HCT116 (cell line): ENCODE data around the gene SOAT2. TPM values are rescaled to one million over a fixed set of nuclear protein-coding genes. Genes with fewer than 3 reads are reported as not detected.

Source experiments
- ATAC-seq: fragments of 200-7000 bp; cut with Tn5 transposase; 2 replicates; pipeline ENCODE4 v1.9.1; 2020; ENCODE audit warnings: mild to moderate bottlenecking, moderate library complexity
- BruUV-seq: library from RNA; stranded (reverse); fragments of 400-500 nt; replicated peaks from 2 replicates; lab custom pipeline; 2021; lab: Mats Ljungman, UMichigan
- CTCF ChIA-PET: fragments of 300-600 bp; sonication (Branson Sonifier 250); formaldehyde crosslinking; loops from one replicate; lab custom pipeline; 2021; ENCODE audit warnings: antibody characterized with exemption; lab: Charles Lee
- POLR2A ChIA-PET: fragments of 300-600, 350-600 bp; sonication (Branson Sonifier 250); formaldehyde crosslinking; loops from one replicate; lab custom pipeline; 2021; ENCODE audit warnings: antibody characterized with exemption; lab: Charles Lee
- RAD21 ChIA-PET, 2 experiments: fragments of 300-600 bp; sonication (Branson Sonifier 250); formaldehyde crosslinking; loops; one replicate each; lab custom pipeline; 2023; ENCODE audit warnings: low total read pairs in 2 of 2; ENCODE audit not compliant: uncharacterized antibody in 2 of 2, unreplicated experiment in 2 of 2, low non-redundant PET in 1 of 2; lab: Charles Lee
- DNase-seq: peaks from one replicate; pipeline ENCODE4 v3.0.0-alpha.2; 2010; ENCODE audit warnings: low read depth, low spot score
- H2AFZ ChIP-seq: fragments of 200-600 bp; shearing (Covaris generic), sonication (generic); 2 replicates; pipeline ENCODE4 v1.6.1; 2017; ENCODE audit warnings: low read depth, mixed run types, mixed read lengths, antibody characterized with exemption, low read length; ENCODE audit not compliant: poor library complexity, severe bottlenecking
- H3K27ac ChIP-seq: 2 replicates; pipeline ENCODE4 v1.5.1; 2012; ENCODE audit warnings: low read depth, low read length
- H3K27me3 ChIP-seq: fragments of 200-600 bp; sonication (generic); 2 replicates; pipeline ENCODE4 v1.6.1; 2016; ENCODE audit warnings: mixed run types, low read length, mixed read lengths; ENCODE audit not compliant: insufficient read depth
- H3K36me3 ChIP-seq, 2 experiments: fragments of 200-500 bp in 1 of 2; fragments of 200-600 bp in 1 of 2; sonication (Bioruptor generic) in 1 of 2; sonication (generic) in 1 of 2; 2 replicates each; pipeline versions ENCODE4 v1.5.1 to v1.6.1; 2014 to 2016; ENCODE audit warnings: low read length in 2 of 2, inconsistent platforms in 1 of 2, mixed read lengths in 1 of 2, mixed run types in 1 of 2; ENCODE audit not compliant: insufficient read depth in 2 of 2, control insufficient read depth in 1 of 2
- H3K4me1 ChIP-seq, 2 experiments: fragments of 200-600 bp in 1 of 2; sonication (generic) in 1 of 2; 2 replicates each; pipeline versions ENCODE4 v1.5.1 to v1.6.1; 2012 to 2017; ENCODE audit warnings: low read length in 2 of 2, inconsistent platforms in 1 of 2, mild to moderate bottlenecking in 1 of 2, mixed read lengths in 1 of 2, mixed run types in 1 of 2, moderate library complexity in 1 of 2; ENCODE audit not compliant: insufficient read depth in 2 of 2, control insufficient read depth in 1 of 2
- H3K4me2 ChIP-seq: fragments of 200-600 bp; sonication (generic); 2 replicates; pipeline ENCODE4 v1.6.1; 2017; ENCODE audit warnings: mixed run types, low read length, mixed read lengths
- H3K4me3 ChIP-seq, 2 experiments: fragments of 200-600 bp in 1 of 2; sonication (generic) in 1 of 2; replicated peaks in 1 of 2; 2 replicates each; pipeline ENCODE4 v1.5.1; 2011 to 2016; ENCODE audit warnings: low read length in 2 of 2, control low read depth in 1 of 2, low read depth in 1 of 2, mild to moderate bottlenecking in 1 of 2, mixed read lengths in 1 of 2, mixed run types in 1 of 2
- H3K79me2 ChIP-seq: fragments of 200-600 bp; sonication (generic); 2 replicates; pipeline ENCODE4 v1.6.1; 2017; ENCODE audit warnings: mild to moderate bottlenecking, mixed run types, low read length, moderate library complexity, mixed read lengths; ENCODE audit not compliant: insufficient read depth
- H3K9ac ChIP-seq: fragments of 200-600 bp; sonication (generic); 2 replicates; pipeline ENCODE4 v1.6.1; 2016; ENCODE audit warnings: low read length, mixed read lengths
- H3K9me2 ChIP-seq: fragments of 200-600 bp; sonication (generic), shearing (Covaris generic); 2 replicates; pipeline ENCODE4 v1.6.1; 2017; ENCODE audit warnings: mixed run types, mild to moderate bottlenecking, moderate library complexity; ENCODE audit not compliant: insufficient read depth
- H3K9me3 ChIP-seq, 2 experiments: fragments of 200-500 bp in 1 of 2; fragments of 200-600 bp in 1 of 2; sonication (Bioruptor generic) in 1 of 2; sonication (generic) in 1 of 2; 2 replicates each; pipeline ENCODE4 v1.6.1; 2014 to 2017; ENCODE audit warnings: low read length in 2 of 2, mixed read lengths in 2 of 2, inconsistent platforms in 1 of 2, low read depth in 1 of 2, mild to moderate bottlenecking in 1 of 2, mixed run types in 1 of 2, moderate library complexity in 1 of 2; ENCODE audit not compliant: control insufficient read depth in 1 of 2, insufficient read depth in 1 of 2
- H4K20me1 ChIP-seq: fragments of 200-600 bp; sonication (generic), shearing (Covaris generic); 2 replicates; pipeline ENCODE4 v1.6.1; 2017; ENCODE audit warnings: mixed run types, mild to moderate bottlenecking, moderate library complexity; ENCODE audit not compliant: insufficient read depth
- CBX3 ChIP-seq: IDR thresholded peaks from 2 replicates; pipeline ENCODE4 v1.6.1; 2012; ENCODE audit warnings: low read depth
- CEBPB ChIP-seq: IDR thresholded peaks from 2 replicates; pipeline ENCODE4 v1.6.1; 2012; ENCODE audit warnings: low read depth
- EGR1 ChIP-seq: IDR thresholded peaks from 2 replicates; pipeline ENCODE4 v1.6.1; 2012; ENCODE audit warnings: low read depth
- ELF1 ChIP-seq: IDR thresholded peaks from 2 replicates; pipeline ENCODE4 v1.6.1; 2012; ENCODE audit warnings: low read depth, borderline replicate concordance
- EZH2phosphoT487 ChIP-seq: fragments of 200-600 bp; IDR thresholded peaks from 2 replicates; pipeline ENCODE4 v1.6.1; 2018; ENCODE audit warnings: antibody characterized with exemption, borderline replicate concordance
- JUND ChIP-seq: IDR thresholded peaks from 2 replicates; pipeline ENCODE4 v1.6.1; 2012
- SP1 ChIP-seq: IDR thresholded peaks from 2 replicates; pipeline ENCODE4 v1.6.1; 2012; ENCODE audit warnings: low read depth
- SRF ChIP-seq: IDR thresholded peaks from 2 replicates; pipeline ENCODE4 v1.6.1; 2012; ENCODE audit warnings: low read depth
- YY1 ChIP-seq: IDR thresholded peaks from 2 replicates; pipeline ENCODE4 v1.6.1; 2011; ENCODE audit warnings: low read length, low read depth, moderate library complexity, mild to moderate bottlenecking; ENCODE audit not compliant: insufficient replicate concordance; ENCODE audit errors: extremely low read depth
- ZFX ChIP-seq: fragments of 450-650 bp; IDR thresholded peaks from 2 replicates; pipeline ENCODE4 v1.6.1; 2017
- intact Hi-C: fragments of 100-400 bp; cut with micrococcal nuclease; formaldehyde crosslinking; loops from 2 replicates; pipeline ENCODE4 v1.10.0; 2022
- total RNA-seq: library from RNA; stranded (reverse); gene quantifications from one replicate; pipeline ENCODE4 v1.2.1, GENCODE V29; 2021; ENCODE audit not compliant: unreplicated experiment
- TF ChIP-seq, protein P1 (sequence below): IDR thresholded peaks from 2 replicates; pipeline ENCODE4 v1.6.1; 2012
- TF ChIP-seq, protein P2 (sequence below): IDR thresholded peaks from 2 replicates; pipeline ENCODE4 v1.6.1; 2011; ENCODE audit warnings: mild to moderate bottlenecking, low read length, moderate library complexity; ENCODE audit not compliant: insufficient replicate concordance; ENCODE audit errors: extremely low read depth

The SOAT2 gene
- total RNA-seq, 1 experiment from 2014 or later, result 0.17 TPM

DNA sequence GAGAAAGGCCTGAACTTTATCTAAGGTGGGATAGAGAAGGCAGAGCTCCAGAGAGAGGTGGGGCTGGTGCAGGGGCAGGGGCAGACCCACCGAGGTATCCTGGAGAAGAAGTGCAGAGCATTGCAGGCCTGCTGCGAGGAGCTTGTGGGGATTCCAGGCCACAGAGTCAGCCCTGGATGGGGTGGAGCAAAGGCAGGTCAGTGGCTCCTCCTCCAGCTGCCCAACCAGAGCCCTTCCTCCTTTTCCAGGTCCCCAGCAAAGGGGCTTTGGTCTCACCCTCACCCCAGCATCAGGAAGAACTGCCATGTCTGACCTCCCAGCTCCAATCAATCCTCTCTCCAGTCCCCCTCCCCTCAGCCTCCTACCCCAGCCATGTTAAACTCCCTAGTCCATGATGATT is 57.4 kb downstream of the SOAT2 start:
- RAD21 ChIA-PET, result interaction anchor here in 1 of 2 experiments (0.6 kb wide), 1 partner anchor 81 kb away, joined by 4 read pairs; the partner anchor contains the start of gene SPRYD3
- no peak for DNase-seq
- Histone ChIP-seq H3K27ac (no peak overlapping the region), H3K4me1 (peaks cover 3 to 15% of the 10 kb centered on the region in 2 experiments; a peak in 3 of 4 replicates), H3K4me2 (no peak overlapping the region), H3K9me3 (no peaks in the 10 kb centered on the region), H3K79me2 (no peaks in the 10 kb centered on the region), H2AFZ (no peak overlapping the region), H3K9me2 (no peaks in the 10 kb centered on the region), H3K9ac (no peak overlapping the region), H4K20me1 (no peaks in the 10 kb centered on the region), H3K27me3 (no peaks in the 10 kb centered on the region), H3K36me3 (no peaks in the 10 kb centered on the region), H3K4me3 (no peak overlapping the region)
- ATAC-seq, result no peak
- no TSS peak for BruUV-seq
- POLR2A ChIA-PET, result interaction anchor here (0.6 kb wide), 1 partner anchor 48 kb away, joined by 3 read pairs; no protein-coding TSS in a partner anchor
- intact Hi-C loops, result no loop called here
- TF ChIP-seq CBX3 (no peak), SP1 (no peak), ZFX (no peak), YY1 (no peak), EGR1 (no peak)
- CTCF ChIA-PET, result interaction anchor here (1.0 to 3.4 kb wide), 4 partner anchors 29 to 161 kb away, joined by 4 to 34 read pairs (median 10); partner anchors contain the start of gene AAAS

DNA sequence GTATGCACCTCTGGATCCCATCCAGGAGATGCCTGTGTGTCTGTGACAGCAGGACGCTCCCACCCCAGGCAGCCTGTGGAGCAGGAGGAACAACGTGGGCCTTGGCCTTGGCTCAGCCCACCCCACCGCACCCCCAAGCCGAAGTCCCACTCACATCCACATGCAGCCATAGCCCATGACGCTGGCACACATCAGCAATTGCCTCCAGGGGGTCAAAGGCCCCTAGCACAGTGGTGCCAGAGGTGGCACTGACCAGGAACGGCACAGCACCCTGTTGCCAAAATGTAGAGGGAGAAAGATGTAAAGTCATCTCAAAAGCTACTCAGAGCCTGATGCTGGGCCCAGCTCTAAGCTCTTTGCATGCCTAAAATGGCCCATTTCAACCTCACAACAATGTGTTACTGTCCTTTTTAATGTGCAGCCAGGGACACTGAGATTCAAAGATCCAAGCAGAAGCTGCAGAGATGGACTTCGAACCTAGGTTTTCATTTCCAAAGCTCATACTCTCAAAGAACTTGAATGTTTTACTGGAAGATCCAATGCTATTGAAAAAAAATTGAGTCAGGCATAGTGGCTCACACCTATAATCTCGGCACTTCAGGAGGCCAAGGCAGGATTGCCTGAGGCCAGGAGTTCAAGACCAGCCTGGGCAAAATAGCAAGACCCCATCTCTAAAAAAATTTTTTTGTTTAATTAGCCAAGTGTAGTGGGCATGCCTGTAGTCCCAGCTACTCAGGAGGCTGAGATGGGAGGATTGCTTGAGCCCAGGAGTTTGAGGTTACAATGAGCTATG is 58.0 kb downstream of the SOAT2 start:
- ChIA-PET RAD21 (interaction anchor here in 1 of 2 experiments (0.6 kb wide), 1 partner anchor 82 kb away, joined by 4 read pairs; the partner anchor contains the start of gene SPRYD3), CTCF (interaction anchor here (1.0 to 3.4 kb wide), 3 partner anchors 37 to 160 kb away, joined by 4 to 34 read pairs (median 4); partner anchors contain the start of gene AAAS), POLR2A (interaction anchor here (0.6 kb wide), 1 partner anchor 49 kb away, joined by 3 read pairs; no protein-coding TSS in a partner anchor)
- Histone ChIP-seq H2AFZ (no peak overlapping the region), H3K4me2 (no peak overlapping the region), H3K4me3 (no peak overlapping the region), H3K79me2 (no peaks in the 10 kb centered on the region), H3K27ac (no peak overlapping the region), H3K27me3 (no peaks in the 10 kb centered on the region), H3K9me3 (no peaks in the 10 kb centered on the region), H4K20me1 (no peaks in the 10 kb centered on the region), H3K36me3 (no peaks in the 10 kb centered on the region), H3K4me1 (peaks cover 3 to 15% of the 10 kb centered on the region in 2 experiments; a peak in 3 of 4 replicates), H3K9me2 (no peaks in the 10 kb centered on the region), H3K9ac (no peak overlapping the region)
- intact Hi-C loops, result no loop called here
- TF ChIP-seq JUND, result no peak
- TF ChIP-seq EZH2phosphoT487, result no peak
- no peak for TF ChIP-seq ELF1
- TF ChIP-seq YY1, result no peak
- TF ChIP-seq, protein P1, sequence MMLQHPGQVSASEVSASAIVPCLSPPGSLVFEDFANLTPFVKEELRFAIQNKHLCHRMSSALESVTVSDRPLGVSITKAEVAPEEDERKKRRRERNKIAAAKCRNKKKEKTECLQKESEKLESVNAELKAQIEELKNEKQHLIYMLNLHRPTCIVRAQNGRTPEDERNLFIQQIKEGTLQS, result no peak
- no peak for TF ChIP-seq CEBPB
- TF ChIP-seq SRF, result no peak
- TF ChIP-seq, protein P2, sequence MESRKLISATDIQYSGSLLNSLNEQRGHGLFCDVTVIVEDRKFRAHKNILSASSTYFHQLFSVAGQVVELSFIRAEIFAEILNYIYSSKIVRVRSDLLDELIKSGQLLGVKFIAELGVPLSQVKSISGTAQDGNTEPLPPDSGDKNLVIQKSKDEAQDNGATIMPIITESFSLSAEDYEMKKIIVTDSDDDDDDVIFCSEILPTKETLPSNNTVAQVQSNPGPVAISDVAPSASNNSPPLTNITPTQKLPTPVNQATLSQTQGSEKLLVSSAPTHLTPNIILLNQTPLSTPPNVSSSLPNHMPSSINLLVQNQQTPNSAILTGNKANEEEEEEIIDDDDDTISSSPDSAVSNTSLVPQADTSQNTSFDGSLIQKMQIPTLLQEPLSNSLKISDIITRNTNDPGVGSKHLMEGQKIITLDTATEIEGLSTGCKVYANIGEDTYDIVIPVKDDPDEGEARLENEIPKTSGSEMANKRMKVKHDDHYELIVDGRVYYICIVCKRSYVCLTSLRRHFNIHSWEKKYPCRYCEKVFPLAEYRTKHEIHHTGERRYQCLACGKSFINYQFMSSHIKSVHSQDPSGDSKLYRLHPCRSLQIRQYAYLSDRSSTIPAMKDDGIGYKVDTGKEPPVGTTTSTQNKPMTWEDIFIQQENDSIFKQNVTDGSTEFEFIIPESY, result no peak
- no TSS peak for BruUV-seq
- no peak for DNase-seq
- no peak for ATAC-seq
